A549 (cell line): Measurements from ENCODE around the gene SCNN1A. TPM values are rescaled to one million over a fixed set of nuclear protein-coding genes. Genes with fewer than 3 reads are reported as not detected.

Source experiments
- ATAC-seq, 2 experiments: fragments of 200-7000 bp in 1 of 2; fragments of >200 bp in 1 of 2; cut with Nextera tagmentation in 1 of 2; cut with Tn5 transposase in 1 of 2; 3 replicates each; pipeline versions ENCODE4 v1.8.0 to v1.9.1; 2018 to 2020; ENCODE audit warnings: mild to moderate bottlenecking in 1 of 2, moderate library complexity in 1 of 2
- CTCF ChIA-PET: fragments of 300-600 bp; sonication (Branson Sonifier 250); formaldehyde crosslinking; extraction: SDS; loops from one replicate; lab custom pipeline; 2021; ENCODE audit warnings: antibody characterized with exemption, inconsistent platforms; lab: Yijun Ruan, JAX
- POLR2A ChIA-PET: fragments of 350-600 bp; formaldehyde crosslinking; extraction: SDS; loops from one replicate; lab custom pipeline; 2021; ENCODE audit warnings: antibody characterized with exemption, inconsistent platforms; lab: Yijun Ruan, JAX
- DNase-seq, 2 experiments: peaks; one replicate each; pipeline versions ENCODE4 v3.0.0 to v3.0.0-alpha.2; 2011 to 2016; ENCODE audit warnings: low read depth in 1 of 2, low spot score in 1 of 2
- FAIRE-seq: peaks from 2 replicates; lab custom pipeline; 2011; peaks lifted over from hg19 to GRCh38; lab: Jason Lieb, UNC
- H3K27ac ChIP-seq, 2 experiments: fragments of >200 bp; sonication (Bioruptor Twin); formaldehyde crosslinking; 3 replicates each; pipeline ENCODE4 v1.5.1; 2016 to 2017
- H3K4me1 ChIP-seq: fragments of >200 bp; sonication (Bioruptor Twin); formaldehyde crosslinking; 3 replicates; pipeline ENCODE4 v1.6.1; 2016
- H3K4me2 ChIP-seq: fragments of >200 bp; sonication (Bioruptor Twin); formaldehyde crosslinking; 3 replicates; pipeline ENCODE4 v1.6.1; 2016
- H3K4me3 ChIP-seq: fragments of >200 bp; sonication (Bioruptor Twin); formaldehyde crosslinking; 3 replicates; pipeline ENCODE4 v1.5.1; 2016
- H3K9me3 ChIP-seq: fragments of >200 bp; sonication (Bioruptor Twin); formaldehyde crosslinking; 3 replicates; pipeline ENCODE4 v1.6.1; 2016
- BHLHE40 ChIP-seq: IDR thresholded peaks from 2 replicates; pipeline ENCODE4 v1.6.1; 2012; ENCODE audit warnings: low read depth, low read length, inconsistent platforms
- E2F6 ChIP-seq: IDR thresholded peaks from 2 replicates; pipeline ENCODE4 v1.6.1; 2012; ENCODE audit warnings: low read depth, borderline replicate concordance
- EHMT2 ChIP-seq: fragments of 200-600 bp; sonication (generic); IDR thresholded peaks from 2 replicates; pipeline ENCODE4 v1.6.1; 2016; ENCODE audit warnings: antibody characterized with exemption, low read depth, mild to moderate bottlenecking, moderate library complexity
- EP300 ChIP-seq, 2 experiments: fragments of >200 bp; sonication (Bioruptor Twin); formaldehyde crosslinking; IDR thresholded peaks; 2 replicates in 1 of 2; 3 replicates in 1 of 2; pipeline ENCODE4 v1.6.1; 2016 to 2017
- FOSB ChIP-seq: fragments of 250-450 bp; sonication (Bioruptor Pico); IDR thresholded peaks from 2 replicates; pipeline ENCODE4 v1.5.0; 2020; ENCODE audit warnings: mild to moderate bottlenecking, moderate library complexity
- FOXS1 ChIP-seq: fragments of 250-450 bp; sonication (Bioruptor Pico); IDR thresholded peaks from 2 replicates; pipeline ENCODE4 v1.5.0; 2020; ENCODE audit warnings: mild to moderate bottlenecking, moderate library complexity
- HES2 ChIP-seq: fragments of >200 bp; sonication (Bioruptor Twin); formaldehyde crosslinking; IDR thresholded peaks from 2 replicates; pipeline ENCODE4 v1.6.1; 2016
- HOXB5 ChIP-seq: fragments of 250-450 bp; sonication (Bioruptor Pico); IDR thresholded peaks from 2 replicates; pipeline ENCODE4 v1.5.0; 2020; ENCODE audit warnings: mild to moderate bottlenecking, moderate library complexity
- NFE2L2 ChIP-seq: fragments of 150-350 bp; conservative IDR thresholded peaks from 2 replicates; pipeline ENCODE4 v1.6.1; 2014; ENCODE audit warnings: low read length
- NR3C1 ChIP-seq: fragments of >200 bp; sonication (Bioruptor Twin); formaldehyde crosslinking; IDR thresholded peaks from 3 replicates; pipeline ENCODE4 v1.6.1; 2017
- PHF8 ChIP-seq: fragments of 200-600 bp; sonication (generic); IDR thresholded peaks from 2 replicates; pipeline ENCODE4 v1.6.1; 2016; ENCODE audit warnings: low read depth, mild to moderate bottlenecking, antibody characterized with exemption, moderate library complexity, borderline replicate concordance
- POLR2A ChIP-seq: IDR thresholded peaks from 2 replicates; pipeline ENCODE4 v1.6.1; 2012; ENCODE audit warnings: mild to moderate bottlenecking, low read length
- POLR2AphosphoS2 ChIP-seq: conservative IDR thresholded peaks from 2 replicates; pipeline ENCODE4 v1.6.1; 2012; ENCODE audit warnings: low read length, improper control_type of control experiment, inconsistent platforms
- RAD21 ChIP-seq, 2 experiments: fragments of >200 bp in 1 of 2; sonication (Bioruptor Twin) in 1 of 2; formaldehyde crosslinking in 1 of 2; IDR thresholded peaks in 1 of 2; conservative IDR thresholded peaks in 1 of 2; 2 replicates in 1 of 2; 3 replicates in 1 of 2; pipeline ENCODE4 v1.6.1; 2012 to 2018; ENCODE audit warnings: inconsistent platforms in 1 of 2
- REST ChIP-seq: fragments of 200-600 bp; sonication (generic); IDR thresholded peaks from 2 replicates; pipeline ENCODE4 v1.6.1; 2016; ENCODE audit warnings: antibody characterized with exemption, mild to moderate bottlenecking, moderate library complexity
- SREBF2 ChIP-seq: fragments of 450-650 bp; IDR thresholded peaks from 2 replicates; pipeline ENCODE4 v1.6.1; 2014; ENCODE audit warnings: mild to moderate bottlenecking, moderate library complexity
- TP53 ChIP-seq: fragments of 250-450 bp; sonication (Bioruptor Pico); IDR thresholded peaks from 2 replicates; pipeline ENCODE4 v1.5.0; 2021; ENCODE audit warnings: mild to moderate bottlenecking, moderate library complexity
- USF2 ChIP-seq: fragments of 450-650 bp; IDR thresholded peaks from 2 replicates; pipeline ENCODE4 v1.6.1; 2014; ENCODE audit warnings: antibody characterized with exemption
- WGBS: methylation state at CpG from one replicate; pipeline ENCODE4 v1.1.6; 2017; ENCODE audit errors: missing lambda C conversion rate; 5-methylcytosine and 5-hydroxymethylcytosine counted together
- polyA plus RNA-seq, 4 experiments: library from polyadenylated mRNA; depleted of rRNA in 3 of 4; stranded (reverse); fragments of >200 nt; fragmentation: RNase III in 1 of 4; extraction: RNeasy Plus Mini Kit Qiagen cat#74134 plus additional on column Dnase treatment in 1 of 4; gene quantifications; 2 replicates in 3 of 4; 3 replicates in 1 of 4; pipeline ENCODE4 v1.2.3, GENCODE V29; 2011 to 2017

Gene SCNN1A
- polyA plus RNA-seq, 2 of the 4 experiments (the other 2 are of a cell fraction): 6.0 to 7.0 TPM

DNA sequence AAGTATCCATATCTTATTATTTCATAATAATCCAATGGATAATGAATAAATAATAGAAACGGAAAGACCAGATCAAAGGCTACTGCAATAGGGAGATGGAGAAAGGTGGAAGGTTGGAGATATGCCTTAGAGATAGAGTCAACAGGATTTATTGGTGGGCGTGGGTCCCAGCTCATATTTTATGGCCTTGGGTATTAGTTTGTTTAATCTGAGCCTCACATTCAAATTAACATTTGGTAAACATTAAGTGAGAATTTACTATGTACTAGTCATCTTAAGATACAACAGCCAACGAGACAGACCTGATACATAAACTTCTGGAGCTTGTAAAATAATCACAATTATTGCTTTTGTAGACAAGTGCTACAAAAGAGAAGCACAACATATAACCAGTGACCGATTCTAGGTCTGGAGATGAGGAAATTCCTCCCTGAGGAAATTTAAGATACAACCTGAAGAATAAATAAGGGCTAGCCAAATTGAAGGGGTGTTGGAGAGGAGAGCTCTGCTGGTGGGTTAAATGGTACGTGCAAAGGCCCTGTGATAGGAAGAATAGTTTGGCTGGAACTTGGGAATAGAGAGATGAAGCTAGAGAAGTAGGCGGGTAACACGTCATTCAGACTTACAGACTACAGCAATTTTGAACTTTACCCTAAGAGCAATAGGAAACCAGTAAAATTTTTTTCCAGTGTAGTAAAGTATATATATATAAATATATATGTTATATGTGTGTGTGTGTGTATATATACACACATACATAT lies 24.7 kb upstream of the SCNN1A start:
- H3K4me3 ChIP-seq: no peak overlapping the region
- H3K27ac ChIP-seq: no peak overlapping the region
- H3K9me3 ChIP-seq: no peaks in the 10 kb centered on the region
- POLR2A ChIA-PET: no interaction called here
- H3K4me2 ChIP-seq: no peak overlapping the region
- ATAC-seq: no peak
- CTCF ChIA-PET: interaction anchor here (0.7 to 1.7 kb wide), 6 partner anchors 23 to 164 kb away, joined by 3 to 7 read pairs (median 3); no protein-coding TSS in a partner anchor
- H3K4me1 ChIP-seq: no peaks in the 10 kb centered on the region
- 83% methylated on average over 7 of the region's 7 CpGs for WGBS
- no peak for TF ChIP-seq PHF8
- TF ChIP-seq POLR2A: no peak
- DNase-seq: no peak
- FAIRE-seq: no peak

GRCh38 chr12:6396031-6396430 lies 20.7 kb upstream of the SCNN1A start:
- WGBS: 91% methylated on average over 2 of the region's 2 CpGs
- Histone ChIP-seq H3K9me3 (no peaks in the 10 kb centered on the region), H3K4me2 (no peak overlapping the region), H3K4me1 (peaks cover 26% of the 10 kb centered on the region), H3K27ac (no peak overlapping the region), H3K4me3 (no peak overlapping the region)
- ATAC-seq (no peak), FAIRE-seq (no peak), DNase-seq (no peak)
- ChIA-PET POLR2A (interaction anchor here (0.6 kb wide), 1 partner anchor 70 kb away, joined by 3 read pairs; no protein-coding TSS in a partner anchor), CTCF (interaction anchor here (0.7 to 1.5 kb wide), 2 partner anchors 69 to 70 kb away, joined by 3 read pairs; no protein-coding TSS in a partner anchor)
- no peak for TF ChIP-seq RAD21 (conservative IDR thresholded peaks at IDR 0.05 in 1 of 2, IDR thresholded peaks at IDR 0.05 in 1 of 2)
- no peak for TF ChIP-seq HOXB5 (CRISPR knock-in tag)
- no peak for TF ChIP-seq NFE2L2
- TF ChIP-seq BHLHE40: no peak
- TF ChIP-seq SREBF2: no peak
- TF ChIP-seq POLR2AphosphoS2: no peak
- no peak for TF ChIP-seq USF2
- no peak for TF ChIP-seq E2F6
- TF ChIP-seq NR3C1: no peak
- TF ChIP-seq FOSB (CRISPR knock-in tag): no peak
- no peak for TF ChIP-seq EP300 (IDR thresholded peaks at IDR 0.05)
- TF ChIP-seq HES2: no peak
- no peak for TF ChIP-seq REST
- TF ChIP-seq TP53: no peak
- no peak for TF ChIP-seq FOXS1
- no peak for TF ChIP-seq EHMT2
